Activated B cell treated with CpG ODN at 0.5 μM for 24 hours (primary cell): ENCODE measurements around the gene CMTM4. TPM values are rescaled to one million over a fixed set of nuclear protein-coding genes. Genes with fewer than 3 reads are reported as not detected.

Experiments
- ATAC-seq: fragments of 200-7000 bp; cut with Tn5 transposase; one replicate; pipeline ENCODE4 v1.10.0; 2021; ENCODE audit warnings: low read depth, mild to moderate bottlenecking, moderate library complexity
- CTCF ChIA-PET: fragments of 350-600 bp; sonication (Branson Sonifier 250); formaldehyde crosslinking; loops from one replicate; lab custom pipeline; 2021; ENCODE audit warnings: antibody characterized with exemption; lab: Charles Lee
- POLR2A ChIA-PET: fragments of 350-600 bp; sonication (Branson Sonifier 250); formaldehyde crosslinking; loops from one replicate; lab custom pipeline; 2021; ENCODE audit warnings: antibody characterized with exemption; lab: Charles Lee
- DNase-seq: peaks from one replicate; pipeline ENCODE4 v3.0.0; 2022
- H3K27ac Mint-ChIP-seq: one replicate; pipeline ENCODE4 v1.8.0; 2020; ENCODE audit warnings: mixed read lengths
- H3K27me3 Mint-ChIP-seq: one replicate; pipeline ENCODE4 v1.8.0; 2021; ENCODE audit warnings: mixed read lengths
- H3K36me3 Mint-ChIP-seq: one replicate; pipeline ENCODE4 v1.8.0; 2021; ENCODE audit warnings: low read depth, mixed read lengths
- H3K4me1 Mint-ChIP-seq: one replicate; pipeline ENCODE4 v1.8.0; 2021; ENCODE audit warnings: mixed read lengths
- H3K4me3 Mint-ChIP-seq: one replicate; pipeline ENCODE4 v1.8.0; 2020; ENCODE audit warnings: mild to moderate bottlenecking, mixed read lengths
- H3K9me3 Mint-ChIP-seq: one replicate; pipeline ENCODE4 v1.8.0; 2020; ENCODE audit warnings: mixed read lengths
- intact Hi-C: fragments of 100-400 bp; cut with micrococcal nuclease; formaldehyde crosslinking; loops from one replicate; pipeline ENCODE4 v1.15.1; 2024
- total RNA-seq: library from RNA; stranded (reverse); gene quantifications from 2 replicates; pipeline ENCODE4 v1.2.3, GENCODE V29; 2022
- TF ChIP-seq, protein P1 (sequence below): fragments of 200-600 bp; IDR thresholded peaks from one replicate; pipeline ENCODE4 v1.8.0; 2022; ENCODE audit warnings: antibody characterized with exemption, mild to moderate bottlenecking

Gene CMTM4
- total RNA-seq, 1 donor from 2014 or later, result 0.38 TPM

DNA sequence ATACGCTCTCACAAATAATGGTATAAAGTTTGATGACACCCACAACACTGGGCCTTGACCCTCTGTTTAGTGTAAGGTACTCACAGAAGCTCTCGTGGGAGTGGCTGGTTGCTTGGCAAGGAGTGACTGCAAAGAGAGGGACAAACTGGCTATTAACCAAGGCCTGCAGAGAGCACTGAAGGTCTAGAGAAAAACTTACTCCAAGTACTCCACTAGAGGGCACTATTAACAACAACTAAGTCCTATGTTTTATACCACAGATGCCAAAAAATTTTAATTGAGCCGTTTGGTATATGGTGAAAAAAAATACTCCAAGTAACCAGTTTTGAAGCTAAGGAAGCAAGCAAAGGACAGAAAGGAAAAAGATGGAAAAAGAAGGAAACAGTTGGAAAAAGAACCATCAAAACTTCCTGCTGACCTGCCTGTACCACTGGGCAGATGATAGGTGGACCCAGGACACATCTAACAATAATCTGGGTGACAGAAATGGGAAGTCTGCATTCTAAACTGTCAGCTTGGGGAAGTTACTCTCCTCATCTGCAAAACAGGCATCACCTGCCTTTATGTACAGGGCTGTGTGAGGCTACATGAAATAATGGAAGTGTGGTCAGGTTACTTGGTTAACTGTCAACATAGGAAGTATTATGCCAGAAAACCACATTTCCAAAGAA is 31.7 kb upstream of the CMTM4 start:
- DNase-seq, result no peak
- Mint-ChIP-seq H3K4me1 (peaks cover 2% of the 10 kb centered on the region), H3K27ac (no peak overlapping the region), H3K36me3 (peaks cover 84% of the 10 kb centered on the region), H3K9me3 (no peaks in the 10 kb centered on the region), H3K4me3 (no peak overlapping the region), H3K27me3 (no peaks in the 10 kb centered on the region)
- POLR2A ChIA-PET, result no interaction called here
- intact Hi-C loops, result loop anchor here (1.0 to 10.0 kb wide), 4 partner anchors 123 to 322 kb away; partner anchors contain the start of gene CMTM3
- CTCF ChIA-PET, result interaction anchor here (1.3 to 4.1 kb wide), 5 partner anchors 9 to 322 kb away, joined by 3 to 18 read pairs (median 11); no protein-coding TSS in a partner anchor
- TF ChIP-seq, protein P1, sequence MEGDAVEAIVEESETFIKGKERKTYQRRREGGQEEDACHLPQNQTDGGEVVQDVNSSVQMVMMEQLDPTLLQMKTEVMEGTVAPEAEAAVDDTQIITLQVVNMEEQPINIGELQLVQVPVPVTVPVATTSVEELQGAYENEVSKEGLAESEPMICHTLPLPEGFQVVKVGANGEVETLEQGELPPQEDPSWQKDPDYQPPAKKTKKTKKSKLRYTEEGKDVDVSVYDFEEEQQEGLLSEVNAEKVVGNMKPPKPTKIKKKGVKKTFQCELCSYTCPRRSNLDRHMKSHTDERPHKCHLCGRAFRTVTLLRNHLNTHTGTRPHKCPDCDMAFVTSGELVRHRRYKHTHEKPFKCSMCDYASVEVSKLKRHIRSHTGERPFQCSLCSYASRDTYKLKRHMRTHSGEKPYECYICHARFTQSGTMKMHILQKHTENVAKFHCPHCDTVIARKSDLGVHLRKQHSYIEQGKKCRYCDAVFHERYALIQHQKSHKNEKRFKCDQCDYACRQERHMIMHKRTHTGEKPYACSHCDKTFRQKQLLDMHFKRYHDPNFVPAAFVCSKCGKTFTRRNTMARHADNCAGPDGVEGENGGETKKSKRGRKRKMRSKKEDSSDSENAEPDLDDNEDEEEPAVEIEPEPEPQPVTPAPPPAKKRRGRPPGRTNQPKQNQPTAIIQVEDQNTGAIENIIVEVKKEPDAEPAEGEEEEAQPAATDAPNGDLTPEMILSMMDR, result peak; percentile 71
- ATAC-seq, result peak; percentile 60

DNA sequence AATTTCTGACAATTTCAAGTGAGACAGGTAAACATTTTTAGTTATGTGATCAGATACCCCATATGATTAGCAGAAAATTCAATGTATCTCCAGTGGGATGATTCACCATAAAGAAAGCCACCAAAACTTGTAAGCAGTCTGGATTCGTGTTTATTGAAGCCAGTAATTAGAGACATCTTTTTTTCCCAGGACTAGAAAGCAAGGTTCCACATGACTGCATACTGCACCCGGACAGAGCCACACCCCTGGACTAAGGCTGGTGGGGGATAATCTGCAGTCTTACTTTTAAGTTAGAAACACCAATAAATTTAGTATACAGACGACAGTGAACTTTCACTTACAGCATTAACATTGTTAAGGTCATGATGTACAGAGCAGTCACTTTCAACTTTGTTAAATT is 24.2 kb upstream of the CMTM4 start:
- ATAC-seq (no peak), DNase-seq (no peak)
- H3K36me3 Mint-ChIP-seq, result peaks cover 51% of the 10 kb centered on the region
- no peaks in the 10 kb centered on the region for H3K4me1 Mint-ChIP-seq
- intact Hi-C loops, result loop anchor here (10.0 kb wide), 1 partner anchor 116 kb away; the partner anchor contains the start of gene CMTM3
- no peaks in the 10 kb centered on the region for H3K27me3 Mint-ChIP-seq
- ChIA-PET CTCF (no interaction called here), POLR2A (no interaction called here)
- no peak overlapping the region for H3K4me3 Mint-ChIP-seq
- TF ChIP-seq, protein P1, result no peak
- no peak overlapping the region for H3K27ac Mint-ChIP-seq
- no peaks in the 10 kb centered on the region for H3K9me3 Mint-ChIP-seq

DNA sequence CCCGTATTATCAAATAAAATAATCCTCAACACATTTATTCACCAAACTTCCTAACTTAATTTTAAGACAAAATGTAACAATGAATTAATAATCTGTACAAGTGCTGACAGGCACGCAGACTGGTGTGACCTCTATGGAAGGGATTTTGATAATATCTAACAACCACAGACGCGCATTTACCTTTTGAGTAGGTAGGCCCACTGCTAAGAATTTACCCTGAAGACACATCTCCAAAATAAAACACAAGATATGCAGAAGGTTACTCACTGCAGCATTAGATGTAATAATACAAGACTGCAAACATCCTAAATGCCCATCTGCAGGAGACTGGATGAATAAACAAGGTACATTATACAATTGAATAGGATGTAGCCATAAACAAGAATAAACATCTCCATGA is 22.7 kb upstream of the CMTM4 start:
- Mint-ChIP-seq H3K36me3 (peaks cover 36% of the 10 kb centered on the region), H3K4me1 (no peaks in the 10 kb centered on the region), H3K4me3 (no peak overlapping the region), H3K27me3 (no peaks in the 10 kb centered on the region), H3K27ac (no peak overlapping the region), H3K9me3 (no peaks in the 10 kb centered on the region)
- CTCF ChIA-PET, result no interaction called here
- no peak for DNase-seq
- POLR2A ChIA-PET, result no interaction called here
- no peak for ATAC-seq
- intact Hi-C loops, result no loop called here
- TF ChIP-seq, protein P1, result no peak

DNA sequence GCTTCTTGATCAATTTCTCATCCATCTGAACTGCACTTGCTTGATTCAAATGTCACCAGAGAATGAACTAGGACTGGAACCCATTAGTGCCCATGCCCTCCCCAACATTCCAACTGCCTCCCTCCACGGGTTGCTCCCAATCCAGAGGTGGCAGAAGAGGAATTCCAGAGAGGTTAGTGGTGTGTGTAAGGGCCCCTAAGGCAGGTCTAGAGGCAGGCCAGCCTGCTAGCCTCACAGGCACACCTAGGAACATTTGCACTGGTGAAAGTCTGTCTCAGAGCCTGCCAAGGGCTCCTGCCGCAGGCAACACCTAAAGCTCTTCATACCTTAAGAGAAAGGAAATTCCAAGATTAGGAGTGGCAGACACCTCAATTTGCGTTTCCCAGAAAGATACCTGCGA is 21.2 kb upstream of the CMTM4 start:
- Mint-ChIP-seq H3K36me3 (peaks cover 22% of the 10 kb centered on the region), H3K27ac (no peak overlapping the region), H3K4me1 (no peaks in the 10 kb centered on the region), H3K27me3 (no peaks in the 10 kb centered on the region), H3K4me3 (no peak overlapping the region), H3K9me3 (no peaks in the 10 kb centered on the region)
- ATAC-seq (no peak), DNase-seq (no peak)
- ChIA-PET POLR2A (no interaction called here), CTCF (interaction anchor here (1.2 kb wide), 1 partner anchor 9 kb away, joined by 3 read pairs; no protein-coding TSS in a partner anchor)
- intact Hi-C loops, result no loop called here
- TF ChIP-seq, protein P1, result no peak

DNA sequence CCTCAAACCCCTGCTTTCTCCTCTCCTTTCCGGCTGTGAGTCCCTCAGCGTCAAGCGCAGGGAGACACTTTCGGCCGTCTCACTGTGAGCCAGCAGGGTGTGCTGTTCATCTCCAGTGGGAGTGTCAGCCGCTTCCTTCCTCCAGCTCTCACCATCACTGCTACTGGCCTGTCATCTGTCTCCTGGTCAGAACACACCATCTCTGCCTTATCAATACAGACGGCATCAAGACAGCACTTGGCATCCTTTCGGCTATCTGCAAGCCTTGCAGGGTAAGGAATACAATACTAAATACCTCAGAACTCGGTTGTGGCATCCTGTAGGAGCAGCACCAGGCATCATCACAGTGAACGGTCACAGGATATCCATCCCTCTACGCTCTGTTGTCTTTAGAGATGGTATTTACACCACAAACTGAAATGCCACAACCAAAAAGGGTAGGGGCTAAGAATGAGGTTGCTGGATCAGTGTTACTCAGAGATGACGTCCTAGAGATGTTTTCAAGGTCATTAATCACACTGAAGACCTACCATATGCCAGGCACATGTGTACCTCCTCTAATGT is 20.7 kb upstream of the CMTM4 start:
- ATAC-seq, result no peak
- Mint-ChIP-seq H3K27ac (no peak overlapping the region), H3K36me3 (peaks cover 17% of the 10 kb centered on the region), H3K27me3 (no peaks in the 10 kb centered on the region), H3K4me1 (no peaks in the 10 kb centered on the region), H3K9me3 (no peaks in the 10 kb centered on the region), H3K4me3 (no peak overlapping the region)
- TF ChIP-seq, protein P1, result no peak
- intact Hi-C loops, result no loop called here
- ChIA-PET CTCF (interaction anchor here (1.2 kb wide), 1 partner anchor 9 kb away, joined by 3 read pairs; no protein-coding TSS in a partner anchor), POLR2A (no interaction called here)
- no peak for DNase-seq
